BJ (cell line): Measurements from ENCODE around the gene CLCA1. TPM values are rescaled to one million over a fixed set of nuclear protein-coding genes. Genes with fewer than 3 reads are reported as not detected.

Source experiments
- CTCF ChIA-PET: fragments of 350-600 bp; formaldehyde crosslinking; extraction: SDS; loops from one replicate; lab custom pipeline; 2021; ENCODE audit warnings: antibody characterized with exemption, inconsistent platforms; lab: Yijun Ruan, JAX
- POLR2A ChIA-PET: fragments of 300-600 bp; sonication (Branson Sonifier 250); formaldehyde crosslinking; extraction: SDS; loops from one replicate; lab custom pipeline; 2021; ENCODE audit warnings: antibody characterized with exemption; lab: Charles Lee
- DNase-seq: peaks from one replicate; pipeline ENCODE4 v3.0.0-alpha.2; 2011; ENCODE audit warnings: low read depth
- H3K27me3 ChIP-seq: 2 replicates; pipeline ENCODE4 v1.6.0; 2011; ENCODE audit warnings: low read length; ENCODE audit not compliant: control insufficient read depth, insufficient read depth
- H3K36me3 ChIP-seq: 2 replicates; pipeline ENCODE4 v1.5.1; 2011; ENCODE audit warnings: low read length; ENCODE audit not compliant: control insufficient read depth, insufficient read depth
- H3K4me3 ChIP-seq: 2 replicates; pipeline ENCODE4 v1.5.1; 2011; ENCODE audit warnings: low read depth, mild to moderate bottlenecking, control low read depth, low read length
- CTCF ChIP-seq: IDR thresholded peaks from 2 replicates; pipeline ENCODE4 v1.5.1; 2011; ENCODE audit warnings: low read depth, mild to moderate bottlenecking, control low read depth, inconsistent platforms, low read length, moderate library complexity; ENCODE audit not compliant: insufficient read depth
- polyA plus RNA-seq: library from polyadenylated mRNA; depleted of rRNA; stranded (reverse); fragments of >200 nt; gene quantifications from 2 replicates; pipeline ENCODE4 v1.2.3, GENCODE V29; 2011

CLCA1 gene
- polyA plus RNA-seq, 1 experiment, result not detected

- 0 out of 2 replicates have a peak, but pooled peaks have one; percentile 17 for TF ChIP-seq CTCF
- H3K27me3 ChIP-seq, result no peaks in the 10 kb centered on the region
- H3K36me3 ChIP-seq, result no peaks in the 10 kb centered on the region
- POLR2A ChIA-PET, result no interaction called here
- DNase-seq, result no peak
- CTCF ChIA-PET, result interaction anchor here (0.6 to 3.1 kb wide), 3 partner anchors 10 to 28 kb away, joined by 3 to 9 read pairs (median 3); no protein-coding TSS in a partner anchor
- no peak overlapping the region for H3K4me3 ChIP-seq
Observed at GRCh38 chr1:86515597-86515996, 46.9 kb downstream of the CLCA1 start.

- ChIA-PET CTCF (interaction anchor here (0.6 to 3.1 kb wide), 4 partner anchors 9 to 29 kb away, joined by 3 to 9 read pairs (median 3); no protein-coding TSS in a partner anchor), POLR2A (no interaction called here)
- no peak for TF ChIP-seq CTCF
- Histone ChIP-seq H3K27me3 (no peaks in the 10 kb centered on the region), H3K4me3 (no peak overlapping the region), H3K36me3 (no peaks in the 10 kb centered on the region)
- DNase-seq, result no peak
Observed at GRCh38 chr1:86516335-86516734, 47.6 kb downstream of the CLCA1 start.

GRCh38 chr1:86517336-86517735, 48.6 kb downstream of the CLCA1 start:
- POLR2A ChIA-PET, result no interaction called here
- CTCF ChIA-PET, result interaction anchor here (2.9 to 3.1 kb wide), 2 partner anchors 9 to 16 kb away, joined by 9 to 14 read pairs; no protein-coding TSS in a partner anchor
- TF ChIP-seq CTCF, result no peak

GRCh38 chr1:86520789-86521521, 52.2 kb downstream of the CLCA1 start:
- H3K36me3 ChIP-seq, result no peaks in the 10 kb centered on the region
- TF ChIP-seq CTCF, result no peak
- POLR2A ChIA-PET, result no interaction called here
- no peak overlapping the region for H3K4me3 ChIP-seq
- DNase-seq, result no peak
- no peaks in the 10 kb centered on the region for H3K27me3 ChIP-seq
- CTCF ChIA-PET, result interaction anchor here (1.4 to 1.7 kb wide), 2 partner anchors 16 to 34 kb away, joined by 3 to 4 read pairs; no protein-coding TSS in a partner anchor

More at GRCh38 chr1:86517336-86517735, 48.6 kb downstream of the CLCA1 start:
- no peaks in the 10 kb centered on the region for H3K27me3 ChIP-seq
- no peak for DNase-seq
- H3K4me3 ChIP-seq, result no peak overlapping the region
- H3K36me3 ChIP-seq, result no peaks in the 10 kb centered on the region

GRCh38 chr1:86521522-86521891, 52.8 kb downstream of the CLCA1 start:
- no peaks in the 10 kb centered on the region for H3K27me3 ChIP-seq
- ChIA-PET CTCF (interaction anchor here (1.4 kb wide), 1 partner anchor 35 kb away, joined by 3 read pairs; no protein-coding TSS in a partner anchor), POLR2A (no interaction called here)
- TF ChIP-seq CTCF, result no peak
- no peak overlapping the region for H3K4me3 ChIP-seq
- H3K36me3 ChIP-seq, result no peaks in the 10 kb centered on the region
- no peak for DNase-seq
